Activated CD4-positive, CD25-positive, alpha-beta regulatory T cell (primary cell): ENCODE data around the gene NCAPH2.
"Not testable (repeated sequence)": the region's sequence is repeated elsewhere in the genome, so short reads cannot be mapped to it uniquely, and the experiment has no call there.

Experiments
- DNase-seq, 4 experiments: peaks; one replicate each; lab custom pipeline; 2025; lab: John Stamatoyannopoulos, UW

The NCAPH2 gene

DNA sequence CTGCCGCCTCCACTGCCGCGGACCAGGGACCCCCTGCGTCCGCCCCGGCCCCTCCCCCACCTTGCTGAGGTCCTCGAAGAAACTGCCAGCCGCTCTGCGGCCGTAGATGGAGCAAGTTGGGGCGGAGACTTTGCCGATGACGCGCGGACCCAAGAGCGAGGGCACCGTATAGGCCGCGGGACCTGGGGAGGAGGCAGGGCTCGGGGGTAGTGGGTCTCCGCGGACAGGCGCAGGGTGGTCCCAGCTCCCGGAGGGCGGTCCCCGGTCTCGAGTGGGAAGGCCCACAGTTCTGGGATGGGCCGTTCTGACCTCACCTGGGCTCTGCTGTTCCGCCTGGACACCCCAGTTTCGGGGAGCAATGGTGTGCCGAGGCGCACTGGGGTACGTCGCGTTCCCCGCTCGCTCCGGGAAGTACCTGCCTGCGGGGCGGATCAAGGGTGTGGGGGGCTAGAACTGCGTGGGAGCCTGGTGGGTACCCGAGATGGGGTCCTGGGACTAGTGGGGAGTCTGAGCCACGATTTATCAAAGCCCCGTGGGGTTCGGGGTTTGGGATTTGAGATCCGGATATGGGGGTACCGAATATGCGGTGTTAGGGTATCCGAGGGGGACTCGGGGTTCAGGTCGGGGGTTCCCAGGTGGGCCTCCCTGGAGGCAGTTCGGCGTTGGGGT, 23.0 kb downstream of the NCAPH2 start:
- DNase-seq = peak; percentile 63 to 78 (median 76)

GRCh38 chr22:50531546-50531961, 23.5 kb downstream of the NCAPH2 start:
- peak; percentile 62 to 79 (median 69) for DNase-seq

DNA sequence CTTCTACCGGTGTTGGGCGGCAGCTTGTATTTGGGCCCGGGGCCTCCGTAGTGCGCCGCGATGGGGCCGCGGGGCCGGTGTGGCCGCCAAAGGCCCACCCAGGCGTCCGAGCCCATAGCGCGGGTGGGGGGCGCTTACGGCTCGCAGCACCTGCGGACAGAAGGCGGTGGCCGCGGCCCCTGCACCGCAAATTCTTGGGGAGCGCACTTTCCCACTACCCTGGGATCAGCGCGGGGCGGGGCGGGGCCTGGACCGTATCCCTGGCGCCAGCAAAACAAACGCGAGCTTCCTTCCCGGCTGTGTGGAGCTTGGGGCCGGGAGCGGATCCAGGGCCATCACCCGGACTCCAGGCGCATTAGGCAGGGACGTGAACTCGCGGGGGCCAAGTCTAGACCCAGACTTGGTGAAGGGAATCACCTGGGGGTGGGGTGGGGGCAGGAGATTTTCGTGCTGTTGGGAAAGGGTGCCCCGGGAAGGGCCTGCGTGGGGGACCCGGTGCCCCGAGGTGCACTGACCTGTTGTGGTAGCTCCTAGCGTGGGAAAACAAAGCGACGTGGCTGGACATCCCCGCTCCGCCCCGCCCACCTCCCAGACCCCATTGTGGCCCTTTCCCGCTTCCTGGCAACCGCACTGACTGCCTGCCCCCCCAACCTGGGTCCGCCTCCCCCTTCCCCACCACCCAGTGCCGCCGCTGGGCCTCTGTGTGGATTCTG, 24.1 kb downstream of the NCAPH2 start:
- no peak for DNase-seq

DNA sequence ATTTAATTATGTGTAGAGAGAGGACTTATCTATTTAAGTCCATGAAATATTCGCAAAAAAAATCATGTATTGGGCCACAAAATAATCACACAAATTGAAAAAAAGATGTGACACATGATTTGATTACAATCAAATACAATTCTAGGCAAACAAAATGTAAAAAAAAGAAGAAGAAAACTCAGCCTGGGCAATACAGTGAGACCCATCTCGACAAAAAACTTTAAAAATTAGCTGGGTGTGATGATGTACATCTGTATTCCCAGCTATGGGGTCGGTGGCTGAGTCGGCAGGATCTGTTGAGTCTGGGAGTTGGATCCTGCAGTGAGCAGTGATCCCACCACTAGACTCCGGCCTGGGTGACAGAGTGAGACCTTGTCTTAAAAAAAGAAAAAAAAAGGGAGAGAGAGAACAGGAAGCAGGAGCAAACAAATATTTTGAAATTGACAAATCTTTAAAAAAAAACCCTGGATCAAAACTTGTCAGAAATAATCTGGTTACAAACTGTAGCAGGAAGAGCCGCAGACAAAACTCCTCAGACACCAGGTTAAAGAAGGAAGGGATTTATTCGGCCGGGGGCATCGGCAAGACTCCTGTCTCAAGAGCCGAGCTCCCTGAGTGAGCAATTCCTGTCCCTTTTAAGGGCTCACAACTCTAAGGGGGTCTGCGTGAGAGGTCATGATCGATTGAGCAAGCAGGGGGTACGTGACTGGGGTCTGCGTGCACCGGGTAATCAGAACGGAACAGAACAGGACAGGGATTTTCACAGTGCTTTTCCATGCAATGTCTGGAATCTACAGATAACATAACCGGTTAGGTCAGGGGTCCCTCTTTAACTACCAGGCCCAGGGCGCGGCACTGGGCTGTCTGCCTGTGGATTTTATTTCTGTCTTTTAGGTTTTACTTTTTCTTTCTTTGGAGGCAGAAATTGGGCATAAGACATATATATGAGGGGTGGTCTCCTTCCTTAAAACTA, 25.1 kb downstream of the NCAPH2 start:
- no peak for DNase-seq

DNA sequence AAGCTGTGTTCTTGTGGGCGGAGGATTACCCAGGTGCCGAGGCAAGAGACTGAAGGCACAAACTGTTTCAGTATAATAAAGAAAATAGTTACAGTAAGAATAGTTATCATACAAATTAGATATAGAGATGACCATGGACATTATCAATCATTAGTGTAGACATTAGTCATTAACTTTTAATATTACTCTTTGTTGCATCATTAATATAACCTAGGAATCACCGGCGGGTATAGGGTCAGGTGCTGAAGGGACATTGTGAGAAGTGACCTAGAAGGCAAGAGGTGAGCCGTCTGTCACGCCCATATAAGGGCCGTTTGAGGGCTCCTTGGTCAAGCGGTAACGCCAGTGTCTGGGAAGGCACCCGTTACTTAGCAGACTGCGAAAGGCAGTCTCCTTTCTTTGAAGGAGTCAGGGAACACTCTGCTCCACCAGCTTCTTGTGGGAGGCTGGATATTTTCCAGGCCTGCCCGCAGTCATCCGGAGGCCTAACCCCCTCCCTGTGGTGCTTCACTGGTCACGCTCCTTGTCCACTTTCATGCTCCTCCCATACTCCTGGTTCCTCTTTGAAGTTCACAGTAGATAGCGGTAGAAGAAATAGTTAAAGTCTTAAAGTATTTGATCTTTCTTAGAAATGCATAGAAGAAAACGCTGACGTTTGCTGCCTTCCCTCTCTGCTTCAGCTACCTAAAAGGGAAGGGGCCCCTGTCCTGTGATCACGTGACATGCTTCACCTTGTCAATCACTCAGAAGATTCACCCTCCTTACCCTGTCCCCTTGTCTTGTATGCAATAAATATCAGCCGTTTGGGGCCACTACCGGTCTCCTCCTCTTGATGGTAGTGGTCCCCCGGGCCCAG, 26.1 kb downstream of the NCAPH2 start:
- DNase-seq = not testable (repeated sequence)

GRCh38 chr22:50535113-50535512, 27.1 kb downstream of the NCAPH2 start:
- no peak for DNase-seq

DNA sequence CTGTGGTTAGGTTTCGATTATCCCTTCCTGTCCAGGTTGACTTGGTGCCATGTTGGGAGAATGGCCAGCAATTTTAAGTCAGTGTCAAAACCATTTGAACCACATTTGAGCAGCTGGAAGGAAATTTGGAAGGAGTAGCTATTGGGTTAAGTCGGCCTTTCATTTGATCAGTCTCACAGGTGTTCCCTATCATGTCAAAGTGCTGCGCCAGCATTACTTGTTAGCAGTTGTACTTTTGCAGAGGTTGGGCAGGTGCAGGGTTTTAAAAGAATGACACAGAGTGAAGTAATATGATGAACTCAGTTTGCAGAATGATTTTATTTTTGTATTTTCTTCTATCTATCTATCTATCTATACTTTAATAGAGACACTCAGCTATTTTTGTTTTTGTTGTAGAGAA, 28.2 kb downstream of the NCAPH2 start:
- no peak for DNase-seq

- no peak for DNase-seq
These were observed 29.7 kb downstream of the NCAPH2 start for GRCh38 chr22:50537765-50538164.

GRCh38 chr22:50540381-50540780, 32.4 kb downstream of the NCAPH2 start:
- DNase-seq = no peak

- not testable (repeated sequence) for DNase-seq
These were observed 33.6 kb downstream of the NCAPH2 start for GRCh38 chr22:50541667-50542026.

GRCh38 chr22:50542416-50542927, 34.4 kb downstream of the NCAPH2 start:
- no peak for DNase-seq

- peak; percentile 63 to 77 (median 70) for DNase-seq
These were observed 36.2 kb downstream of the NCAPH2 start for GRCh38 chr22:50544078-50544745.

DNA sequence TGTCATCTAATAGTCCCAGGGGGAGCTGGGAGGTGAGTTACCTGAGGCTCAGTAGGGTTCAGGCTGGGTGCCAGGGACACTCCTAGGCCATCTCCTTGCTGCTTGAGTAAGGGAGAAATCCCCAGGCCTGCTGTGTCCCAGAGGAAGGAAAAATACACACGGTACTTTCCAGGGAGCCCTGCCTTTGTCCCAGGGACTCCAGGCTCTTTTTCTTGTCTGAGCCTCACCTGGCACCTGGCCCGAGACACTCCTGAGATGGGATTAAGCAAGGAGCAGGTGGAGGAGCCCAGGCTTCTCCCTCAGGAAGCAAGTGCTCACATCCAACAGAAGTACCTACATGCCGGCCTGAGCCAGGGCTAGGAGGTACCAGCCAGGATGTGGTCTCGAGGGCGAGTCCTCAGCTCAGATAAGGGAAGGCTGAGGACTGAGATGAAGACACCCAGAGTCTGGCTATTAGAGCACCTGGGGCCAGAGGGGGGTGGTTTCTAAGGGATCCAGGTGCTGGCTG, 36.8 kb downstream of the NCAPH2 start:
- DNase-seq = no peak

DNA sequence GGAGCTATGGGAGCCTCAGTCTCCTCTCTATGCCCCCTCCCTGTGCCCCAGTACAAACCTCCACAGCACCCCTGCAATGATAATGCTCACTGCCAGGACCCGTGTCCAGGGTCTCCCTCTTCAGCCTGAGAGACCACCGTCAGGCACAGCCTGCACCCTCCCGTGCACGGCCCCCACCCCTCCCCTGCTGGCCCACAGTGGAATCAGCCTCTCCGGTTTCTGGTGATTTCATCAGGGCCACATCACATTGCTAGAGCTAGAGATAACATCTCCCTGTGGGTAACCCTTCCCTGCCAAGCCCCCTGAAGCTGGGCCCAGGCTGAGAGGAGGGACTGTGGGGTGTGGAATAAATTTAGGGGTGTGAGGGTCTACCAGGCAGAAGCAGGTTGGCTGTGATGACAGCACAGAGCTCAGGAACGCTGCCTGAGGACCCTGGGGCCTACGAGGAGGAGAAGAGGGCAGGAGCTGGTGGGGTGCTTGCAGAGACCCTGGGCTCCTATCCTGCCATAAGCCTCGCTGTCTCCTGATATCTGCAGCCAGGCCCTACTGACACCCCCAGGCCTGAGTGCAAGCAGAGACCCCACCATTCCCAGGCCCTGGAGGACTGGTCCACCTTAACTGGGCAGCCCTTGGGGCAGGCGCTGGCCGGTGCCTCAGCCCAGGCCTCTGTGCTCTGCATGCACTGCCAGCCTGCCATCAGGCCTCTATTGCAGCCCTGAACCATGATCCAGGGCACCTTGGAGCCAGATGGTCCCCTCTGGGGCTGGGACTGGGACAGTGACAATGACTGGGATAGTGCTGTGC, 37.7 kb downstream of the NCAPH2 start, which contains the start of gene KLHDC7B:
TSS of gene KLHDC7B (plus strand) at position 378 of the 804 bp plus-strand sequence. CDS start at position 723, 345 bp downstream.
- no peak for DNase-seq

GRCh38 chr22:50546326-50547262, 38.6 kb downstream of the NCAPH2 start:
- DNase-seq = no peak

GRCh38 chr22:50547263-50547985, 39.4 kb downstream of the NCAPH2 start:
- no peak for DNase-seq

- DNase-seq = peak in 2 of 4 experiments; percentile 56 to 62
These were observed 40.3 kb downstream of the NCAPH2 start for GRCh38 chr22:50548040-50548920.
